ENCODE data around the gene PPP3CA.

Gene PPP3CA

DNA sequence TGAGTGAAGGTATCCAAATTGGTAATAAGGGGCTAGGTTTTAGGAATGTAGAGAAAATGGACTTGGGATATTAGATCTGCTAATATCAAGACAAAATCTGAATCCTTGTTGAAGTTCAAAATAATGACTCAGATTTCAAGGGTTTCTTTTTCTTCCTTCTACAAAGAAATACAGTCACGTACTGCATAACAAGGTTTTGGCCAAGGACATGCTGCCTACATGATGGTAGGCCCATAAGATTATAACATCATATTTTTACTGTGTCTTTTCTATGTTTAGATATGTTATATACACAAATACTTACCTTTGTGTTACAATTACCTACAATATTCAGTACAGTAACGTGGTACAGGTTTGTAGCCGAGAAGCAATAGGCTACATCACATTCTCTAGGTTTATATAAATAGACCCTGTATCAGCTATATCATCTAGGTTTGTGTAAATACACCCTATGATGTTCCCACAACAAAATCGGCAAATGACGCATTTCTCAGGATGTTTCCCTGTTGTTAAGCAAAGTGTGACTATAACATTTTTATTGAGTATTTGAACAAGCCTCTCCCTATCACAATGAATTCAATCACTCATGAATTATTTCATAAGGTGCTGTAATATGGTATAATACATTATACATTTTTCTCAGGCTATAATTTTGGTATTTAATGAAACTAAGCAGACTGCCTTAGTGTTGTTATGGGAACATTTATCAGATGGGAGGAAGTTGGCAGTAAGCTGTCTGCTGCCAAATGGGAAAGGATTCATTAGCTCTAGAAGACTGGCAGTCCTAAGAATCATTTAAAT lies 186.3 kb downstream of the PPP3CA start:
- no peak overlapping the region for H3K4me3 ChIP-seq (ENCODE audit: low read depth, low read length)
- ChIA-PET POLR2A (interaction anchor here (0.6 kb wide), 1 partner anchor 136 kb away, joined by 3 read pairs; no protein-coding TSS in a partner anchor), CTCF (interaction anchor here (2.4 kb wide), 1 partner anchor 8 kb away, joined by 11 read pairs; no protein-coding TSS in a partner anchor)
- TF ChIP-seq, protein P1, sequence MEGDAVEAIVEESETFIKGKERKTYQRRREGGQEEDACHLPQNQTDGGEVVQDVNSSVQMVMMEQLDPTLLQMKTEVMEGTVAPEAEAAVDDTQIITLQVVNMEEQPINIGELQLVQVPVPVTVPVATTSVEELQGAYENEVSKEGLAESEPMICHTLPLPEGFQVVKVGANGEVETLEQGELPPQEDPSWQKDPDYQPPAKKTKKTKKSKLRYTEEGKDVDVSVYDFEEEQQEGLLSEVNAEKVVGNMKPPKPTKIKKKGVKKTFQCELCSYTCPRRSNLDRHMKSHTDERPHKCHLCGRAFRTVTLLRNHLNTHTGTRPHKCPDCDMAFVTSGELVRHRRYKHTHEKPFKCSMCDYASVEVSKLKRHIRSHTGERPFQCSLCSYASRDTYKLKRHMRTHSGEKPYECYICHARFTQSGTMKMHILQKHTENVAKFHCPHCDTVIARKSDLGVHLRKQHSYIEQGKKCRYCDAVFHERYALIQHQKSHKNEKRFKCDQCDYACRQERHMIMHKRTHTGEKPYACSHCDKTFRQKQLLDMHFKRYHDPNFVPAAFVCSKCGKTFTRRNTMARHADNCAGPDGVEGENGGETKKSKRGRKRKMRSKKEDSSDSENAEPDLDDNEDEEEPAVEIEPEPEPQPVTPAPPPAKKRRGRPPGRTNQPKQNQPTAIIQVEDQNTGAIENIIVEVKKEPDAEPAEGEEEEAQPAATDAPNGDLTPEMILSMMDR (IDR thresholded peaks at IDR 0.05; ENCODE audit: insufficient read depth, low read length, missing control alignments), result no peak
- DNase-seq (ENCODE audit: low read depth, low spot score), result no peak

DNA sequence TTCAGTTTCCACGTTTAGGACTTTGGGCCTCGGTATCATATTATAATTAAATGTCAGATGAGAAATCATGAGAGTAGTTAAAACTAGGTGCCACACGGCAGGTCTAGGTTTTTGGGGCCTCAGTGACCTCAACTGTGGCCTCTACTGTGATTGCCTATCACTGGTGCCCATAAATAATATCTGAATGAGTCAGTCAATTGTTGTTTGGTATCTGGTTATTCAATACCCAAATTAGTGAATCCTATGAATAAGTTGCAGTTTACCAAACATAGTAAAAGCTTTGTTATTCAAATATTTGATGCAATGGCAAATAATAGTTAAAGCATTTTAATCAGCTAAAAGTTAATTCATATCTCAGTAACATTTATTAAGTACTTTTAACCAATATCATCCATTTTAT lies 188.8 kb downstream of the PPP3CA start:
- CTCF ChIA-PET, result interaction anchor here (2.4 kb wide), 1 partner anchor 11 kb away, joined by 11 read pairs; no protein-coding TSS in a partner anchor
- no peak overlapping the region for H3K4me3 ChIP-seq (ENCODE audit: low read depth, low read length)
- DNase-seq (ENCODE audit: low read depth, low spot score), result no peak
- TF ChIP-seq, protein P1 (IDR thresholded peaks at IDR 0.05; ENCODE audit: insufficient read depth, low read length, missing control alignments), result no peak
- POLR2A ChIA-PET, result no interaction called here

DNA sequence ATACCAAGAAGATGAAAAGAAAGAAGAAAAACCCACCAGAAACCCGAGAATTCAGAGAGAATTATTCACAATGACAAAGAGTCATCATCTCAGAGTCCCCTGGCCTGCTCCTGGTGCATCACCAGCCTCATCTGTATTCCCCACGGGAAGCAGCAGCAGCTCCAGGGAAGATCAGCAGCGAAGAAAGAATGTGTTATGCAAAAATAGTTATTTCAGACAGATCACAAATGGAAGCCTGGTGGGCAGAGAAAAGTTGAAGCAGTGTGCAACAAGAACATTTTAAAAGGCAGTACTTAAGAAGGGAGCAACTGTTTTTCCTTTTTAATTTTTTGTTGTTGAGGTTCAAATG lies 189.2 kb downstream of the PPP3CA start:
- TF ChIP-seq, protein P1 (IDR thresholded peaks at IDR 0.05; ENCODE audit: insufficient read depth, low read length, missing control alignments), result no peak
- ChIA-PET CTCF (interaction anchor here (0.8 to 0.9 kb wide), 2 partner anchors 11 to 12 kb away, joined by 3 to 4 read pairs; no protein-coding TSS in a partner anchor), POLR2A (interaction anchor here (0.5 to 0.7 kb wide), 2 partner anchors 13 to 94 kb away, joined by 3 read pairs; no protein-coding TSS in a partner anchor)
- no peak for DNase-seq (ENCODE audit: low read depth, low spot score)
- H3K4me3 ChIP-seq (ENCODE audit: low read depth, low read length), result no peak overlapping the region

DNA sequence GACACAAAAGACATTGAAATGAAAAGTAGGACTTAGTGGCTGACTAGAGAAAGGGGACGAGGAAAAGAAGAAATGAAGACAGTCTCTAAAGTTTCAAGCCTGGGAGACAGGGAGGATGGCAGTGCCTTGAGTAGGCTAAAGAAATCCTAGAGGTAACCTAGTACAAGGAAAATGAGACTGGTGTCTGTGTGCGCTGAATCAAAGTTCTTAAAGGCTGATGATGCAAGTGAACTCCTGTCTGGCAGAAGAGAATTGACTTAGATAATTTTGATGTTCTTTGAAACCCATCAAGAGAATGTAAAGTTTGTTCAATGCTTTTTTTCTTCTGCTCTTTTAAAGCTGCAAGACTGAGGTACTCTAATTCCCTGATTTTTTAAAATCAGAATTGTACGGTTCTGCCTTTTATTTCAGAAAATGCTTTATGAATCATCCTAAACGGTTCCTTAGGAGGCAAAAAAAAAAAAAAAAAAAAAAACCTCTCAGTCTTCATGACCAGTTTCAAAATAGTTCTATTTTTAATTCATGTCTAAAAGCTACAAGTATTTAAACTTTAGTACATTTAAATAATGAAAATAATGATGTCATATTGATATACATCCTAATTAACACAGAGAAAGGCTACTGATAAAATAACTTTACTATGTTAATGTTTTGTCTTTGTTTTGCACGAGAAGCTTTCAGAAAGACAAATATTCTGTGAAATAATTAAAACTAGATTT lies 189.8 kb downstream of the PPP3CA start:
- H3K4me3 ChIP-seq (ENCODE audit: low read depth, low read length), result no peak overlapping the region
- DNase-seq (ENCODE audit: low read depth, low spot score), result no peak
- TF ChIP-seq, protein P1 (IDR thresholded peaks at IDR 0.05; ENCODE audit: insufficient read depth, low read length, missing control alignments), result no peak
- ChIA-PET POLR2A (interaction anchor here (0.5 to 0.7 kb wide), 3 partner anchors 13 to 918 kb away, joined by 3 read pairs; no protein-coding TSS in a partner anchor), CTCF (interaction anchor here (0.8 to 0.9 kb wide), 2 partner anchors 11 to 12 kb away, joined by 3 to 4 read pairs; no protein-coding TSS in a partner anchor)

DNA sequence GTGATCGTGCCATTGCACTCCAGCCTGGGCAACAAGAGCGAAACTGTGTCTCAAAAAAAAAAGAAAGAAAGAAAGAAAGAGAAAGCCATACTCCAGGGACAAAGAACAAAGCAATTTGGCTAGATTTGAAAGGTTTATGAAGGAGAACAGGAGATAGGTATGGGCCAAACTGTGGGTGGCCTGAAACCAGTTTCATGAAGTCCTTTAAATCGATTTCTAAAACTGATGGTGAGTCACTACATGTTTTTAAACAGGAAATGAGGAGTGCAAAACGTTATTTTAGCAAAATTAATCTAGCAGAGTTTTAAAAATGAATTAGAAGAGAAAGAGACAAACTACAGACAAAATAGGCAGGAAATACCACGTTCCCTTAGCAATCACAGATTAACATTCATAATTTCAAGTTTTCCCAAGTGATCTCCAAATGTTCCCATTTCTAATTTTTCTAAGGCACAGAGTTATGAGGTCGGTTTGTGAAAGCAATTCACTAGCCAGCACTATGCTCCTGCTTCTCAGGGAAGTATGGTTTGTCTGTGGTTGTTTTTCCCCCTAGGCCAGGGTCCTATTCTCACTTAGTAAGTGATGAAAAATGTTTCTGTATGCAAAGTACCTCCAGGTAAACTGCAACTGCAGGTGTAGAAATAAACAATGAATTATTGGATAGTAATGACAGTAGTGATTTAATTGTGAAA lies 190.6 kb downstream of the PPP3CA start:
- TF ChIP-seq, protein P1 (IDR thresholded peaks at IDR 0.05; ENCODE audit: insufficient read depth, low read length, missing control alignments), result no peak
- no peak overlapping the region for H3K4me3 ChIP-seq (ENCODE audit: low read depth, low read length)
- CTCF ChIA-PET, result no interaction called here
- DNase-seq (ENCODE audit: low read depth, low spot score), result no peak
- POLR2A ChIA-PET, result no interaction called here
